ENCODE data around the gene THAP3.
A peak's percentile ranks its signal among the peaks of the same experiment; 100 is the strongest.

THAP3 gene, protein sequence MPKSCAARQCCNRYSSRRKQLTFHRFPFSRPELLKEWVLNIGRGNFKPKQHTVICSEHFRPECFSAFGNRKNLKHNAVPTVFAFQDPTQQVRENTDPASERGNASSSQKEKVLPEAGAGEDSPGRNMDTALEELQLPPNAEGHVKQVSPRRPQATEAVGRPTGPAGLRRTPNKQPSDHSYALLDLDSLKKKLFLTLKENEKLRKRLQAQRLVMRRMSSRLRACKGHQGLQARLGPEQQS

DNA sequence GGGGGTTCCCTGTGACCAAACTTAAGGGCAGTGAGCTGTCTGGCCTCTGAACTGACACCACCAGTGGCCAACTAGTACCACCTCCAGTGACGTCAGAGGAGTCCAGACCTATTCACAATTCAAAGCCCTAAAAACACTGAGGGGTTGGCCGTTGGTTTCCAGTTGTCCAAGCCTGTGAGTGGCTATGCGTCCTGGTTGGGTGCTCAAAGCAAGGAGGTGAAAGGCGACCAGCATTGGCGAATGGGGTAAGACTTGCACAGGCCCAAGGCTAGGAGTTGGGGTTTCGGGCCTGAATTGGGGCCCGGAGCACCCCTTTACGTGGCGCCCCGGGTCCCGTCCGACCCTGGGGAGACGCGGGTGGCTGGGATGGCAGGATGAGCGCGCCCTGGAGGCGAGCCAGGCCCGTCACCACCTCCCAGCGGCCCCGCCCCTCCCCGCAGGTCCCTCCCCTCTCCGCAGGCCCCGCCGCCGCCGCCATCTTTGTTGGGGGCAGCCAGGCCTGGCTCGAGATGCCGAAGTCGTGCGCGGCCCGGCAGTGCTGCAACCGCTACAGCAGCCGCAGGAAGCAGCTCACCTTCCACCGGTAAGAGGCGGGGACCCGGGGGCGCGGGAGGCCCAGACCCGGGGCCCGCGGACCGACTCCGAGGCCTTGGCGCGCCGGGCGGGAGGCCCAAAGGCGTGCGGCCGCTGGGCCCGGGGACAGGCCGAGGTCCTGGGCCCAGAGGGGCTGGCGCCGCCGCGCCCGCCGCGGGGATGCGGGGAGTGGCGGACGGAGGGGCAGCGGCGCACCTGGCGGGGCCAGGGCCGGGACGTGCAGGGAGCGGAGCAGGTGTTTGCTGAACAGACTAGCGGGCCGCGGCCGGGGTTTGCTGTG, at the start of gene THAP3:
Gene THAP3, plus strand, starts transcription at position 159 of the 874 bp plus-strand sequence. Its CDS starts 351 bp downstream, at position 510.
- DNase-seq (ENCODE audit: low read depth in 2 of 2): peak; percentile 86 to 90

DNA sequence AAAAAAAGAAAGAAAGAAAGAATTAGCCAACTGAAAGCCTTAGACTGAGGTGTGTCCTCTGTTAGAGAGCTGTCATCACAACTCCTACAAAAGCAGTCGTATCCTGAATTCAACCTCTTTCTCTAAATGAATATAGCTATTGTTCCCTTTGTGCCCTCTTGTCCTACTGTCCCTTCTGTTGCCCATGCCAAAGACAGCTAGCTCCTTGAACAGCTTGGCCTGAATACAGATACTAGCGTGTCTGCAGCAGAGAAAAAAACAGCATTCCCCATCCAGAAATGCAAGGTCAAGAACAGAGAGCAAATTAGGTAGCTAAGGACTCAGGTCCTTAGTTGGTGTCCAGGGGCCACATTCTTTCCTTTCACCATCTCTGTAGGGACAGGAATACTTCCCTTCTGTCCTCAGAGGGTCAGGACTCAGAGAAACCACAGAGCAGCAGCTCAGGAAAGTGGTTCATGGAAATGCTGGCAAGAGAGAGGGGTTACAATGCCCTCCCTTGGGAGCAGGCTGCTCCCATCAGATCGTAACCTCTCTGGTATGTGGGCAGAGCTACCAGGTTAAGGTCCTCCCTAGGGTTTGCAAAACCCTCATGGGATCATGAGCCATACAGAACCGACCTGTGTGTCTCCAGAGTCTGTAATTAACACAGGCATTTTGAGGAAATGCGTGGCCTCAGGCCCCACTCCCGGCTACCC, 46.7 kb upstream of the THAP3 start:
- DNase-seq (ENCODE audit: low read depth in 2 of 2): no peak

GRCh38 chr1:6578624-6579373, 45.9 kb upstream of the THAP3 start:
- no peak for DNase-seq (ENCODE audit: low read depth in 2 of 2)

- DNase-seq (ENCODE audit: low read depth in 2 of 2): peak; percentile 96 to 97
Measured at GRCh38 chr1:6579374-6580118, 45.1 kb upstream of the THAP3 start, which contains the start of gene ZBTB48. TSS of gene ZBTB48 (plus strand) at chr1:6579994. CDS start at chr1:6580610, 616 bp downstream.

DNA sequence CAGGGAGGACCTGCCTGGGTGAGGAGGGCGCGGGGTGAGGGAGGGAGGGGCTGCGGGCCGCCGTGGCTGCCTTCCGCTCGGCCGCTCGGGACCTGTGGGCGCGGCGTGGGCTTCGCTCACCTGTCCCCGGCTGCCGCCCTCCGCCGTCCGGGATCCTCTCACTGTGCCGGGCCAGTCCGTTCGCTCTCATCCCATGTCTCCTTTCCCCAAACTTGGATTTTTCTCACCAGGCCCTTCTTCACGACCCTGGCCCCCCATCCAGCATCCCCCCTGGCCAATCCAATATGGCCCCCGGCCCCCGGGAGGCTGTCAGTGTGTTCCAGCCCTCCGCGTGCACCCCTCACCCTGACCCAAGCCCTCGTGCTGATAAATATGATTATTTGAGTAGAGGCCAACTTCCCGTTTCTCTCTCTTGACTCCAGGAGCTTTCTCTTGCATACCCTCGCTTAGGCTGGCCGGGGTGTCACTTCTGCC, 44.5 kb upstream of the THAP3 start:
- no peak for DNase-seq (ENCODE audit: low read depth in 2 of 2)

DNA sequence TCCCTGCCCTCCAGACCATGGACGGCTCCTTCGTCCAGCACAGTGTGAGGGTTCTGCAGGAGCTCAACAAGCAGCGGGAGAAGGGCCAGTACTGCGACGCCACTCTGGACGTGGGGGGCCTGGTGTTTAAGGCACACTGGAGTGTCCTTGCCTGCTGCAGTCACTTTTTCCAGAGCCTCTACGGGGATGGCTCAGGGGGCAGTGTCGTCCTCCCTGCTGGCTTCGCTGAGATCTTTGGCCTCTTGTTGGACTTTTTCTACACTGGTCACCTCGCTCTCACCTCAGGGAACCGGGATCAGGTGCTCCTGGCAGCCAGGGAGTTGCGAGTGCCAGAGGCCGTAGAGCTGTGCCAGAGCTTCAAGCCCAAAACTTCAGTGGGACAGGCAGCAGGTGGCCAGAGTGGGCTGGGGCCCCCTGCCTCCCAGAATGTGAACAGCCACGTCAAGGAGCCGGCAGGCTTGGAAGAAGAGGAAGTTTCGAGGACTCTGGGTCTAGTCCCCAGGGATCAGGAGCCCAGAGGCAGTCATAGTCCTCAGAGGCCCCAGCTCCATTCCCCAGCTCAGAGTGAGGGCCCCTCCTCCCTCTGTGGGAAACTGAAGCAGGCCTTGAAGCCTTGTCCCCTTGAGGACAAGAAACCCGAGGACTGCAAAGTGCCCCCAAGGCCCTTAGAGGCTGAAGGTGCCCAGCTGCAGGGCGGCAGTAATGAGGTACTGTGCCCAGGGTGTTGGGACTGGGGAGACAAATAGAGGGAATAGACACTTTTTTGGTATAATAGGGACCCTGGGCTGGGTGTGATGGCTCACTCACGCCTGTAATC, 43.9 kb upstream of the THAP3 start:
- DNase-seq (ENCODE audit: low read depth in 2 of 2): no peak

DNA sequence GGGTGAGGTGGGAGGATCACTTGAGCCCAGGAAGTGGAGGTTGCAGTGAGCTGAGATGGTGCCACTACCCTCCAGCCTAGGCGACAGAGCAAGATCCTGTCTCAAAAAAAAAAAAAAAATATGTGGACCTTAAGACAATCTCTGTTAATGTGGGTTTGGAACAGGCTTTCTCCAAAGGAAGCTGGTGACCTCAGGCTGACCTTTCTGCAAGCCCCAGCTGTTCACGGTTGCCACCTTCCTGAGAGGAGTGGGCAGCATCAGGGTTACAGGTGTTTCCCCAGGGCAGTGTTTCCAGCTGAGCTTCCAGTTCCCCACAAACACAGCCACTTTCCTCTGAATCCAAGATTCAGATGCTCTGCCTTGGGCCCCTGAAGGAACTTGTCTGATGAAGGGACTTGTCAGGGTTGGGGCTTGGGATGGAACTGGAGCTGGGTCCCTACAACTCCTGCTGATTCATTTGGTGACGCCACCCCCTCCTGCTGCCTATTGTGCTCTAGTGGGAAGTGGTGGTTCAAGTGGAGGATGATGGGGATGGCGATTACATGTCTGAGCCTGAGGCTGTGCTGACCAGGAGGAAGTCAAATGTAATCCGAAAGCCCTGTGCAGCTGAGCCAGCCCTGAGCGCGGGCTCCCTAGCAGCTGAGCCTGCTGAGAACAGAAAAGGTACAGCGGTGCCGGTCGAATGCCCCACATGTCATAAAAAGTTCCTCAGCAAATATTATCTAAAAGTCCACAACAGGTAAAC, 42.9 kb upstream of the THAP3 start:
- no peak for DNase-seq (ENCODE audit: low read depth in 2 of 2)

- DNase-seq (ENCODE audit: low read depth in 2 of 2): no peak
Measured at GRCh38 chr1:6582370-6582769, 42.3 kb upstream of the THAP3 start.

- DNase-seq (ENCODE audit: low read depth in 2 of 2): no peak
Measured at GRCh38 chr1:6584126-6585080, 40.3 kb upstream of the THAP3 start.

DNA sequence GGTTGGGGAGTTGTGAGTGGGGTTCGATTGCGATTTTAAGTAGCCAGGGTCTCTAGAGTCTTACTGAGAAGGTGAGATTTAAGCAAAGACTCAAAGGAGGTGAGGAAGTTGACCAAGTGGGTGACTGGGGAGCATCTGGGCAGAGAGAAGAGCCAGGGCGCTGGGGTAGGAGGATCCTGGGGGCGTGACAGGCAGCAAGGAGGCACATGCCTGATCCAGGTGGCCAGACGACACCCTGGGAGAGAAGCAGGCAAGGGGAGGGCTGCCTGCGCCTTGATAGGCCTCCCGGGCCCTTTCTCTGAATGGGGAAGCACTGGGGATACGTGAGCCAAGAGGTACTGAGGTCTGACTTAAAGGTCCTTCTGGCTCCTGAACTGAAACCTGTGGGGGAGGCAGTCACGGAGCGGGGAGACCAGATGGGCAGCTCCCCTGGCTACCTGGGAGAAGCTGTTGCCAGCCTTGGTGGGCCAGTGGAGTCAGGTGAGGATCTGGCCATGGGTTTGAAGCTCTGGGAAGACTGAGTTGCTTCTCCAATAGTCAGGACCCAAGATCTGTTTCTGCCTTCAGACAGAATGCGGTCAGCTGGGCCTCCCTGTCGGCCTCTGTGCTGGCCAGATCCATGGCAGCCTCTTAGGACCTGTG, 39.5 kb upstream of the THAP3 start:
- DNase-seq (ENCODE audit: low read depth in 2 of 2): no peak

GRCh38 chr1:6585841-6586240, 38.8 kb upstream of the THAP3 start:
- DNase-seq (ENCODE audit: low read depth in 2 of 2): no peak

DNA sequence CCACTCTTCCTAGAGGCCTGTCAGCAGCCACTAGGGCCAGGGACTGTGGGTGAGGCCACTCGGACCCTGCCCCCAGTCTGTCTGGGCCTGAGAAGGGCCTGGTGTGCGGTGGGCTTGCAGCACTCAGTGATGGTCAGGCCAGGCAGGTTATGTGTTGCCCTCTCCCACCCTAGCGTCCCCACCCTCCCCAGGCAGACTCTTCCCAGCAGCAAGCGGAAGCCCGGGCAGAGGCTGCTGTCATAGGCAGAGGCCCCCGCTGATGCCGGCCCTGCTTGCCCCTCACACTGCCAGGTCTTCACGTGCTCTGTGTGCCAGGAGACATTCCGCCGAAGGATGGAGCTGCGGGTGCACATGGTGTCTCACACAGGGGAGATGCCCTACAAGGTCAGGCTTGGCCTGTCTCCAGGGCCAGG, 38.3 kb upstream of the THAP3 start:
- DNase-seq (ENCODE audit: low read depth in 2 of 2): no peak

DNA sequence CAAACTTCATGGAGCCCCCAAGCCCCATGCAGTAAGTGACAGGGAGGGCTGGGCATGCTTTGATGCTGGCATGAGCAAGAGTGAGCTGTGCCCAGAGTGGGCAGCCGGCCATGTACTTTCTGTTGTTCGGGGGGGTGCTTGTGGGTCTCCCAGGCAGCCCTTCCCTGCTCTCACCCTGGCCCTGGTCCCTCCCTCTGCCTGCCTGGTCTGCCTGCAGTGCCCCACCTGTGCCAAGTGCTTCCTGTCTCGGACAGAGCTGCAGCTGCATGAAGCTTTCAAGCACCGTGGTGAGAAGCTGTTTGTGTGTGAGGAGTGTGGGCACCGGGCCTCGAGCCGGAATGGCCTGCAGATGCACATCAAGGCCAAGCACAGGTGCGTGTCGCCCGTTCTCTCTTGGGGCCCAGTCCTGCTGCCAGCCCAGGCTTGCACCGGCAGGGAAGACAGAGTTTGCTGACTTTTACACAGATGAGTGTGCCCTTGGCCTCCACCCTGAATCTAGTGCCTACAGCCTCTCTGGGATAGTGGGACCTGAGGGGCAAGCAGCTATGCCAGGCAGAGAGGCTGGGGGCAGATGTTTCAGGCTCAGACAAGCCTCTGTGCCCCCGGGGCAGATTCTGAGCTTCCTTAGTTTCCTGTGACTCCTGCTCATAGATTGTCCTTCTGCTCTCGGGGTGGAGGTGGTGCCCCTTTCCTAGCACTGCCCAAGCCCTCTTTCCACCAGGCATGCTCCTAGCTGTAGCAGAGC, 37.2 kb upstream of the THAP3 start:
- no peak for DNase-seq (ENCODE audit: low read depth in 2 of 2)

DNA sequence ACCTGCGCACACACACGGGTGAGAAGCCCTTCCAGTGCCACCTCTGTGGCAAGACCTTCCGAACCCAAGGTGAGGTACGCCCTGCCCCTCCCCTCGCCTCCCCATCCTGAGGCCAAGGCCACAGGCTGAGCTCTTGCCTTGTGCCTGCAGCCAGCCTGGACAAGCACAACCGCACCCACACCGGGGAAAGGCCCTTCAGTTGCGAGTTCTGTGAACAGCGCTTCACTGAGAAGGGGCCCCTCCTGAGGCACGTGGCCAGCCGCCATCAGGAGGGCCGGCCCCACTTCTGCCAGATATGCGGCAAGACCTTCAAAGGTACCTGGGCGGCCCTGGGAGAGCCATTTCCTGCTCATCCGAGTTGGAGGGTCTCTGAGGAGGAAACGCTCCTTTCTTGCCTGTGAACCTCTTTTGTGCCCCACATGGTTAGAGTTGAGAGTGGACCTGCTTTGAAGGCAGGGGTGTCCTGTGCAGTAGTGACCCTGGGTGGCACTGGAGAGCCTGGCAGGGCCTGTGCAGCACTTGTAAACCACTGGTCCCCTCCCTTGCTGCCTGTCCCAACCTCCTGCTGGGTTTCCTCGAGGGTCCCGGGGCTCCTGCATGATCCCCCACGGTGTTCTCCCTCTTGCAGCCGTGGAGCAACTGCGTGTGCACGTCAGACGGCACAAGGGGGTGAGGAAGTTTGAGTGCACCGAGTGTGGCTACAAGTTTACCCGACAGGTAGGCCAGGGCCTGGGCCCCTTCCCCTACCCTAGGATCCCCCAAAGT, 36.4 kb upstream of the THAP3 start:
- no peak for DNase-seq (ENCODE audit: low read depth in 2 of 2)

GRCh38 chr1:6588893-6589520, 35.7 kb upstream of the THAP3 start:
- DNase-seq (ENCODE audit: low read depth in 2 of 2): no peak

DNA sequence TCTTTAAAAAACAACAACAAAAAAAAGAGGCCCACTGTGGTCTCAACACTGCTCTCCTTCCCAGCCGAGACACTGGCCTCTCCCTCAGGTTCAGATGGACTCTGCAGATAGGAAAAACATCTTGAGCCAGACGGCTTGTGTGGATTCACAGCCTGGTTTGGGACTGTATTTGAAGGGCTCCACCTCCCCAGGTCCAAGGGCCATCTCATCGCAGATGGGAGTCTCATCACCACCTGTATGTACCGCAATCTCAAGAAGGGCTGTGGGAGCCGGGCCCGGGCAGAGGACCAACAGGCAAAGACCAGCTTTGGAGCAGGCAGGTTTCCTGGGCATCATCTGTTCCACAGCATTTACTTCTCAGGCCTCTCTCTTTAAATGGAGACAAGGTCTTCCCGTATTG, 34.6 kb upstream of the THAP3 start:
- DNase-seq (ENCODE audit: low read depth in 2 of 2): no peak
